ENCODE data around the gene NEURL1. TPM values are rescaled to one million over a fixed set of nuclear protein-coding genes. Genes with fewer than 3 reads are reported as not detected.

Gene NEURL1
- total RNA-seq, 2 experiments from 2014 or later = 2.2 to 2.5 TPM

GRCh38 chr10:103454026-103454425 is 39.5 kb upstream of the NEURL1 start:
- ATAC-seq (no peak), DNase-seq (no peak)
- CTCF ChIA-PET = interaction anchor here (1.8 to 6.5 kb wide), 6 partner anchors 8 to 31 kb away, joined by 5 to 54 read pairs (median 32); no protein-coding TSS in a partner anchor
- H3K27me3 Mint-ChIP-seq = no peaks in the 10 kb centered on the region
- no peak overlapping the region for H3K27ac Mint-ChIP-seq
- H3K36me3 Mint-ChIP-seq = peaks cover 25% of the 10 kb centered on the region
- H3K4me1 Mint-ChIP-seq = peaks cover 53% of the 10 kb centered on the region
- no peak overlapping the region for H3K4me3 Mint-ChIP-seq
- H3K9me3 Mint-ChIP-seq (ENCODE audit: low read depth) = no peaks in the 10 kb centered on the region

- Mint-ChIP-seq H3K4me3 (no peak overlapping the region), H3K9me3 (ENCODE audit: low read depth) (no peaks in the 10 kb centered on the region), H3K4me1 (peaks cover 53% of the 10 kb centered on the region), H3K27ac (no peak overlapping the region), H3K36me3 (peaks cover 13% of the 10 kb centered on the region), H3K27me3 (no peaks in the 10 kb centered on the region)
- ATAC-seq (no peak), DNase-seq (no peak)
- CTCF ChIA-PET = interaction anchor here (1.8 to 6.5 kb wide), 3 partner anchors 9 to 15 kb away, joined by 5 to 40 read pairs (median 8); no protein-coding TSS in a partner anchor
Measured at GRCh38 chr10:103455235-103455634, 38.3 kb upstream of the NEURL1 start.

GRCh38 chr10:103456074-103456660 is 37.3 kb upstream of the NEURL1 start:
- no peaks in the 10 kb centered on the region for H3K27me3 Mint-ChIP-seq
- H3K9me3 Mint-ChIP-seq (ENCODE audit: low read depth) = no peaks in the 10 kb centered on the region
- no peak overlapping the region for H3K4me3 Mint-ChIP-seq
- H3K27ac Mint-ChIP-seq = no peak overlapping the region
- DNase-seq = no peak
- peaks cover 3% of the 10 kb centered on the region for H3K36me3 Mint-ChIP-seq
- no peak for ATAC-seq
- H3K4me1 Mint-ChIP-seq = peaks cover 44% of the 10 kb centered on the region
- CTCF ChIA-PET = interaction anchor here (2.0 to 6.5 kb wide), 3 partner anchors 10 to 29 kb away, joined by 8 to 40 read pairs (median 9); no protein-coding TSS in a partner anchor

GRCh38 chr10:103457176-103457712 is 36.3 kb upstream of the NEURL1 start:
- Mint-ChIP-seq H3K4me1 (peaks cover 43% of the 10 kb centered on the region), H3K4me3 (no peak overlapping the region), H3K27ac (peak overlapping the region; percentile 45), H3K27me3 (no peaks in the 10 kb centered on the region), H3K36me3 (no peaks in the 10 kb centered on the region), H3K9me3 (ENCODE audit: low read depth) (no peaks in the 10 kb centered on the region)
- ATAC-seq (no peak), DNase-seq (no peak)
- CTCF ChIA-PET = interaction anchor here (0.8 to 6.5 kb wide), 3 partner anchors 13 to 136 kb away, joined by 3 to 40 read pairs (median 9); no protein-coding TSS in a partner anchor

- CTCF ChIA-PET = interaction anchor here (0.8 to 2.0 kb wide), 3 partner anchors 18 to 135 kb away, joined by 3 to 9 read pairs (median 8); no protein-coding TSS in a partner anchor
- no peaks in the 10 kb centered on the region for H3K36me3 Mint-ChIP-seq
- peaks cover 36% of the 10 kb centered on the region for H3K4me1 Mint-ChIP-seq
- H3K27ac Mint-ChIP-seq = peak overlapping the region; percentile 24
- H3K9me3 Mint-ChIP-seq (ENCODE audit: low read depth) = no peaks in the 10 kb centered on the region
- no peak for DNase-seq
- no peak for ATAC-seq
- no peak overlapping the region for H3K4me3 Mint-ChIP-seq
- H3K27me3 Mint-ChIP-seq = no peaks in the 10 kb centered on the region
Measured at GRCh38 chr10:103457896-103458583, 35.5 kb upstream of the NEURL1 start.

- H3K4me3 Mint-ChIP-seq = peak within 1 kb of the TSS; percentile 55
- H3K36me3 Mint-ChIP-seq = no peaks in the 10 kb centered on the region
- H3K27me3 Mint-ChIP-seq = no peaks in the 10 kb centered on the region
- peaks cover 31% of the 10 kb centered on the region for H3K4me1 Mint-ChIP-seq
- no peaks in the 10 kb centered on the region for H3K9me3 Mint-ChIP-seq (ENCODE audit: low read depth)
- DNase-seq (peak; percentile 66), ATAC-seq (peak; percentile 83)
- H3K27ac Mint-ChIP-seq = peak within 1 kb of the TSS; percentile 85
- CTCF ChIA-PET = interaction anchor here (1.8 to 2.0 kb wide), 3 partner anchors 13 to 42 kb away, joined by 6 to 9 read pairs (median 8); no protein-coding TSS in a partner anchor
Measured at GRCh38 chr10:103458720-103459119, 34.8 kb upstream of the NEURL1 start, which contains the start of gene CALHM1. TSS of gene CALHM1 (minus strand) at chr10:103458900. CDS start at chr10:103458751, 149 bp downstream.

- H3K27ac Mint-ChIP-seq = peak overlapping the region; percentile 85
- DNase-seq (no peak), ATAC-seq (peak; percentile 29)
- no peaks in the 10 kb centered on the region for H3K36me3 Mint-ChIP-seq
- no peaks in the 10 kb centered on the region for H3K9me3 Mint-ChIP-seq (ENCODE audit: low read depth)
- H3K4me3 Mint-ChIP-seq = peak overlapping the region; percentile 55
- CTCF ChIA-PET = interaction anchor here (0.8 to 2.0 kb wide), 6 partner anchors 7 to 133 kb away, joined by 3 to 9 read pairs (median 6); partner anchors contain the start of gene CALHM2
- no peaks in the 10 kb centered on the region for H3K27me3 Mint-ChIP-seq
- peaks cover 31% of the 10 kb centered on the region for H3K4me1 Mint-ChIP-seq
Measured at GRCh38 chr10:103459615-103460014, 33.9 kb upstream of the NEURL1 start.

- Mint-ChIP-seq H3K27ac (no peak overlapping the region), H3K9me3 (ENCODE audit: low read depth) (no peaks in the 10 kb centered on the region), H3K36me3 (peaks cover 1% of the 10 kb centered on the region), H3K4me3 (no peak overlapping the region), H3K27me3 (no peaks in the 10 kb centered on the region), H3K4me1 (peaks cover 41% of the 10 kb centered on the region)
- ATAC-seq (no peak), DNase-seq (no peak)
- CTCF ChIA-PET = interaction anchor here (0.9 to 3.8 kb wide), 2 partner anchors 13 to 18 kb away, joined by 3 to 14 read pairs; no protein-coding TSS in a partner anchor
Measured at GRCh38 chr10:103463499-103463898, 30.0 kb upstream of the NEURL1 start.

- ATAC-seq (no peak), DNase-seq (no peak)
- no peaks in the 10 kb centered on the region for H3K27me3 Mint-ChIP-seq
- no peaks in the 10 kb centered on the region for H3K9me3 Mint-ChIP-seq (ENCODE audit: low read depth)
- no peak overlapping the region for H3K4me3 Mint-ChIP-seq
- CTCF ChIA-PET = interaction anchor here (0.6 to 2.4 kb wide), 10 partner anchors 10 to 65 kb away, joined by 3 to 14 read pairs (median 4); no protein-coding TSS in a partner anchor
- H3K27ac Mint-ChIP-seq = no peak overlapping the region
- H3K36me3 Mint-ChIP-seq = peaks cover 9% of the 10 kb centered on the region
- peaks cover 41% of the 10 kb centered on the region for H3K4me1 Mint-ChIP-seq
Measured at GRCh38 chr10:103465411-103466179, 27.9 kb upstream of the NEURL1 start.

- ATAC-seq = no peak
- Mint-ChIP-seq H3K27me3 (no peaks in the 10 kb centered on the region), H3K9me3 (ENCODE audit: low read depth) (no peaks in the 10 kb centered on the region), H3K4me3 (no peak overlapping the region), H3K4me1 (peaks cover 50% of the 10 kb centered on the region), H3K27ac (peak overlapping the region; percentile 20), H3K36me3 (peaks cover 9% of the 10 kb centered on the region)
- CTCF ChIA-PET = interaction anchor here (1.0 to 2.4 kb wide), 5 partner anchors 9 to 40 kb away, joined by 3 to 14 read pairs (median 4); partner anchors contain the start of gene CALHM2
- DNase-seq = no peak
Measured at GRCh38 chr10:103466734-103467133, 26.8 kb upstream of the NEURL1 start.

GRCh38 chr10:103467406-103467805 is 26.1 kb upstream of the NEURL1 start:
- H3K4me3 Mint-ChIP-seq = no peak overlapping the region
- H3K27ac Mint-ChIP-seq = peak overlapping the region; percentile 60

GRCh38 chr10:103469201-103469600 is 24.3 kb upstream of the NEURL1 start:
- peaks cover 66% of the 10 kb centered on the region for H3K4me1 Mint-ChIP-seq
- DNase-seq = no peak
- no peak for ATAC-seq
- H3K27ac Mint-ChIP-seq = peak overlapping the region; percentile 97
- no peaks in the 10 kb centered on the region for H3K27me3 Mint-ChIP-seq
- CTCF ChIA-PET = interaction anchor here (0.7 to 5.4 kb wide), 6 partner anchors 12 to 50 kb away, joined by 3 to 40 read pairs (median 4); partner anchors contain the start of gene CALHM2
- H3K36me3 Mint-ChIP-seq = peaks cover 9% of the 10 kb centered on the region
- no peak overlapping the region for H3K4me3 Mint-ChIP-seq
- no peaks in the 10 kb centered on the region for H3K9me3 Mint-ChIP-seq (ENCODE audit: low read depth)

More at GRCh38 chr10:103467406-103467805, 26.1 kb upstream of the NEURL1 start:
- no peaks in the 10 kb centered on the region for H3K27me3 Mint-ChIP-seq
- no peaks in the 10 kb centered on the region for H3K9me3 Mint-ChIP-seq (ENCODE audit: low read depth)
- DNase-seq (no peak), ATAC-seq (no peak)
- H3K4me1 Mint-ChIP-seq = peaks cover 57% of the 10 kb centered on the region
- CTCF ChIA-PET = interaction anchor here (0.8 to 1.0 kb wide), 3 partner anchors 14 to 19 kb away, joined by 3 to 5 read pairs (median 3); partner anchors contain the start of gene CALHM2
- peaks cover 9% of the 10 kb centered on the region for H3K36me3 Mint-ChIP-seq
